Neural cell (in vitro differentiated cells): ENCODE results near the gene TLN1.

ENCODE experiments used
- RAD21 ChIP-seq: fragments of 450-650 bp; conservative IDR thresholded peaks from 2 replicates; pipeline ENCODE4 v1.6.1; 2014; ENCODE audit warnings: antibody characterized with exemption, mild to moderate bottlenecking, moderate library complexity
- REST ChIP-seq: IDR thresholded peaks from 2 replicates; pipeline ENCODE4 v1.6.1; 2012; ENCODE audit warnings: borderline replicate concordance
- SMC3 ChIP-seq: fragments of 450-650 bp; conservative IDR thresholded peaks from 2 replicates; pipeline ENCODE4 v1.6.1; 2014; ENCODE audit warnings: antibody characterized with exemption, mild to moderate bottlenecking, moderate library complexity; ENCODE audit not compliant: poor library complexity
- TF ChIP-seq, protein P1 (sequence below): fragments of 450-650 bp; IDR thresholded peaks from 2 replicates; pipeline ENCODE4 v1.5.1; 2014; ENCODE audit warnings: antibody characterized with exemption, mild to moderate bottlenecking, moderate library complexity; ENCODE audit not compliant: poor library complexity, severe bottlenecking

DNA sequence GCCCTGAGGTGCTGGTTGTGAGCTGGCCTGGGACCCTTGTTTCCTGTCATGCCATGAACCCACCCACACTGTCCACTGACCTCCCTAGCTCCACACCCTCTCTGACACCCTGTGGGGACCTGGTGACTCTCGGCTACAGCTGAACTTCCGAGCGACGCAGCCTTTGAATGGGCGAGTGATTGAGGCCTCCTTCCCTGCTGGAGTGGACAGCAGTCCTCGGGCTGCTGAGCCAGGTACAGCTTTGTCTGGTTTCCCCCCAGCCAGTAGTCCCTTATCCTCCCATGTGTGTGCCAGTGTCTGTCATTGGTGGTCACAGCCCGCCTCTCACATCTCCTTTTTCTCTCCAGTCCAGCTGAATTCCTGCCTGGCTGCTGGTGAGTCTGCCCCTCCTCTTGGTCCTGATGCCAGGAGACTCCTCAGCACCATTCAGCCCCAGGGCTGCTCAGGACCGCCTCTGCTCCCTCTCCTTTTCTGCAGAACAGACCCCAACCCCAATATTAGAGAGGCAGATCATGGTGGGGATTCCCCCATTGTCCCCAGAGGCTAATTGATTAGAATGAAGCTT, 52.1 kb downstream of the TLN1 start:
- TF ChIP-seq SMC3 = no peak
- no peak for TF ChIP-seq RAD21
- TF ChIP-seq, protein P1, sequence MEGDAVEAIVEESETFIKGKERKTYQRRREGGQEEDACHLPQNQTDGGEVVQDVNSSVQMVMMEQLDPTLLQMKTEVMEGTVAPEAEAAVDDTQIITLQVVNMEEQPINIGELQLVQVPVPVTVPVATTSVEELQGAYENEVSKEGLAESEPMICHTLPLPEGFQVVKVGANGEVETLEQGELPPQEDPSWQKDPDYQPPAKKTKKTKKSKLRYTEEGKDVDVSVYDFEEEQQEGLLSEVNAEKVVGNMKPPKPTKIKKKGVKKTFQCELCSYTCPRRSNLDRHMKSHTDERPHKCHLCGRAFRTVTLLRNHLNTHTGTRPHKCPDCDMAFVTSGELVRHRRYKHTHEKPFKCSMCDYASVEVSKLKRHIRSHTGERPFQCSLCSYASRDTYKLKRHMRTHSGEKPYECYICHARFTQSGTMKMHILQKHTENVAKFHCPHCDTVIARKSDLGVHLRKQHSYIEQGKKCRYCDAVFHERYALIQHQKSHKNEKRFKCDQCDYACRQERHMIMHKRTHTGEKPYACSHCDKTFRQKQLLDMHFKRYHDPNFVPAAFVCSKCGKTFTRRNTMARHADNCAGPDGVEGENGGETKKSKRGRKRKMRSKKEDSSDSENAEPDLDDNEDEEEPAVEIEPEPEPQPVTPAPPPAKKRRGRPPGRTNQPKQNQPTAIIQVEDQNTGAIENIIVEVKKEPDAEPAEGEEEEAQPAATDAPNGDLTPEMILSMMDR = no peak
- TF ChIP-seq REST = no peak
